Measurements from ENCODE around the gene RAP1GAP2.
"Not testable (repeated sequence)": the region's sequence is repeated elsewhere in the genome, so short reads cannot be mapped to it uniquely, and the experiment has no call there.

The RAP1GAP2 gene

GRCh38 chr17:3065192-3065591 is 269.0 kb downstream of the RAP1GAP2 start:
- not testable (repeated sequence) for H3K9ac ChIP-seq (ENCODE audit: low read depth, low read length); H3K36me3 ChIP-seq (ENCODE audit: insufficient read depth, low read depth, low read length); H3K9me3 ChIP-seq (ENCODE audit: insufficient read depth, low read depth, low read length); H3K4me1 ChIP-seq (ENCODE audit: insufficient read depth, low read length); H3K27me3 ChIP-seq (ENCODE audit: insufficient read depth, low read length); H3K4me3 ChIP-seq (ENCODE audit: low read length); H3K27ac ChIP-seq (ENCODE audit: low read length)

- H3K36me3 ChIP-seq (ENCODE audit: insufficient read depth, low read depth, low read length); H3K4me1 ChIP-seq (ENCODE audit: insufficient read depth, low read length); H3K4me3 ChIP-seq (ENCODE audit: low read length); H3K9me3 ChIP-seq (ENCODE audit: insufficient read depth, low read depth, low read length); H3K9ac ChIP-seq (ENCODE audit: low read depth, low read length); H3K27ac ChIP-seq (ENCODE audit: low read length); H3K27me3 ChIP-seq (ENCODE audit: insufficient read depth, low read length): not testable (repeated sequence)
These were observed 277.6 kb downstream of the RAP1GAP2 start for GRCh38 chr17:3073850-3074249.

Measured in iPS-20b (cell line).